GM12891 (cell line): ENCODE measurements around the gene B4GALNT1.

Source experiments
- POLR2A ChIP-seq: IDR thresholded peaks from 2 replicates; pipeline ENCODE4 v1.6.1; 2011; ENCODE audit warnings: low read depth, low read length, control low read depth
- POLR2AphosphoS5 ChIP-seq: IDR thresholded peaks from 2 replicates; pipeline ENCODE4 v1.6.1; 2011; ENCODE audit warnings: low read depth, low read length, control low read depth
- TAF1 ChIP-seq: IDR thresholded peaks from 2 replicates; pipeline ENCODE4 v1.6.1; 2011; ENCODE audit warnings: low read depth, low read length, control low read depth

GRCh38 chr12:57604992-57605810 lies 27.8 kb downstream of the B4GALNT1 start:
- 0 out of 2 replicates have a peak, but pooled peaks have one; percentile 11 for TF ChIP-seq TAF1
- no peak for TF ChIP-seq POLR2AphosphoS5
- no peak for TF ChIP-seq POLR2A
